SW 1271 (cell line): Measurements from ENCODE around the gene ERC2.

Experiments
- DNase-seq, 2 experiments: peaks; one replicate each; lab custom pipeline; 2025; lab: John Stamatoyannopoulos, UW

Gene ERC2

GRCh38 chr3:55746808-55747413, 721.4 kb downstream of the ERC2 start:
- DNase-seq = no peak

- DNase-seq = no peak
Measured at GRCh38 chr3:55742832-55743136, 725.5 kb downstream of the ERC2 start.

DNA sequence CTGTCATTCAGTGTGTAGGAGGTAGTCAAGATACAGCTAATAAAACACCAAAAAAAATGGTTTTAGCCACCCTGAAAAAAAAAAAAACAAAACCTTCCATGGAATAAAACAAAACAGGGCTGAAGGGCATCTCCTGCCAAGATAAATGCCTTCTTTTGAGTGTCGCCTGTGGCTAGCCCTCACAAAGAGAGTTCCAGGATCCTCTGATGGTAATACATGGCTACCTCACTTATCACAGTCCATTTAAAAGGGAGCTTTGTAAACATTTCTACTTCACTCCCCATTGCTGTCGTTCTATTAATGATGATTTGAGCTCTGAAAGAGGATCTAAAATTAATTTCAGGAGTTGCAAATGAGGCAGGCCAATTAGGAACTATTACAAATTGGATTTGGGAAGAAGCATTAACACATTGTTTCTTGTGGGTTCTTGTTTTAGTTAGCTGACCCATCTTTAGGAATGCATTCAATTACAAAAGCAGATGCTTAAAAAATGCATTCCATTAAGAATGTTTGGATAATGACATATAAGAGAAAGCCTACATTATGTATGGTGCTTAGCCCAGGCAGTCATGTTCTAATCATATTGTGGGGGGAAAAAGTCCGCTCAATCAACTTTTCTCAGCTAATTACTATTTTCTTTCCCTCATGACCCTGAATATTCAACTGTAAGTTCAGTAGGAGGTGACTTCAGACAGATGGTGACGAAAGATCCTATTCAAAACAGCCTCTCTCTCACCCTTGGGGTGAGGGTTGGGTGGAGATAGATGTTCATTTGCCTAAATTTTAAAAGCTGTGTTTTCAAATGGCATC, 726.0 kb downstream of the ERC2 start:
- DNase-seq = no peak

DNA sequence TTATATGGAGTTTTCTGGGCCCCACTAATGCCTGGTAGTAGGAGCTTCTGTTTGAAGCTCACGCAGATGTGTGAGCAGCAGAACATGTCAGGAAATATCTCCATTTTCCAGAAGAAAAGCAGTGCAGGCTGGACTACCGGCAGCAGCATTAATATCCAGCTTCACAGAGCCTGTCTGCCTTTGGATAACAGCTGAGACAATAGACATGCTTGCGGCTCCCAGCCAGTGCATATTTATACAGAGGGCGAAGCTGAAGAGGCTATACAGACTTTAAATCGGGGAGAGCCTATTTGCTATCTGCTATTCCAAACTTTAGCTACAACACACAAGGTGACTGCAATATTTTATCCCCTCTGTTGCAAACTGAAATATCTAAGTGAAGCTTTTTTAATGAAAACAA, 731.1 kb downstream of the ERC2 start:
- no peak for DNase-seq

GRCh38 chr3:55735976-55736375, 732.3 kb downstream of the ERC2 start:
- DNase-seq = no peak

DNA sequence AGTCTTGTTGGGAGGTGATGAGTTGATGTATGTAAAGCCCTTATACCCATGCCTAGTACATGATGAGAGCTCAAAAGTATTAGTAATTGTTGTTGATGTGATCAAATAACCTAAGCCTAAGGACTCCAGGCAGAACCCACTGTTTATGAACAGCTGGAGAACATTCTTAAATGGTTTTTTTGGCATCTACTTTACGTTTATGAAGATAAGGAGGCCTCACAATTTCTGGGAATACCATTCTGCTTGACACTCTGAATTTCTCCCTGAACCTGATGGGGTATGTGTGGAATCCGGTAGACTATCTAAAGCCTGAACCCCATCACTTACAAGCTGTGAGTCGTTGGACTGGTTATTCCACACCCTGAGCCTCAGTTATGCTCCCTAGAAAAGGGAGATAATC, 736.5 kb downstream of the ERC2 start:
- no peak for DNase-seq

DNA sequence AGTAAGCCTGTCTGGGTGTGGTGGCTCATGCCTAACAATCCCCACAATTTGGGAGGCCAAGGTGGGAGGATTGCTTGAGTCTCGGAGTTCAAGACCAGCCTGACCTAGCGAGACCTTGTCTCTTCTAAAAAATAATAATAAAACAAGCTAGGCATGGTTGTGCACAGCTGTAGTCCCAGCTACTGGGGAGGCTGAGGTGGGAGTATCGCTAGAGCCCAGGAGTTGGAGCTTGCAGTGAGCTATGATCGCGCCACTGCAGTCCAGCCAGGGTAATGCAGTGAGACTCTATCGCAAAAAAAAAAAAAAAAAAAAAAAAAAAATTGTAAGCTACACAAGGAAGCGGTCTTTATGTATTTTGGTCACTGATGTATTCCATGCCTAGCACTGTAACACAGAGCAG, 738.7 kb downstream of the ERC2 start:
- DNase-seq = no peak

DNA sequence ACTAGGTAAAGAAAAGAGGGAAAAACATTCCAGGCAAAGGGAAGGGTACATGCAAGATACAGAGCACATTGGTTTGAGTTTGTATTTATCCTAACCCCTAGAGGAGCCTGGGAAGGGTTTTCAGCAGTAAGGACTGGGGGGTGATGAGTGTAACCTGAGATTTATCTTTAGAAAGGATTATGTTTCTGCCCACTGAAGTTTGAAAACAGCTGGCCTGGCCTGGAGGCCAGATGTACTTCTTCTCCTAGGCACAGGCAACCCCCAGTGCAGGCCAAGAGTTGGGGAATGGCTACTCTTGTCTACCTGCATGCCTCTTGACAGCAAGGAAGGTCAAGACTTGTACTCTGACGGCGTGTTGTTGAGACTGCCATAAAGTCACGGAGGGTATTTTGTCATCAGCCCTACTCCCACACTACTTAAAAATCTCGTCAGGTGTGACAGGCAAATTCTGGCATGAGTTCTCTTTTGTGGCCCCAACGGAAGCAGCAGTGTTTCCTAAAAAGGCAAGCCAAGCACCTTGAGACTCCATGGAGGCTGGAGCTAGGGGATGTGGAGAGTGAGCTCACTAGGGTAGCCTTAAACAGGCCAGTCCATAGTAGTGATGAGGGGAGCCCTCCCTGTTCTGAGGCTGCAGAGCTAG, 739.7 kb downstream of the ERC2 start:
- DNase-seq = no peak

DNA sequence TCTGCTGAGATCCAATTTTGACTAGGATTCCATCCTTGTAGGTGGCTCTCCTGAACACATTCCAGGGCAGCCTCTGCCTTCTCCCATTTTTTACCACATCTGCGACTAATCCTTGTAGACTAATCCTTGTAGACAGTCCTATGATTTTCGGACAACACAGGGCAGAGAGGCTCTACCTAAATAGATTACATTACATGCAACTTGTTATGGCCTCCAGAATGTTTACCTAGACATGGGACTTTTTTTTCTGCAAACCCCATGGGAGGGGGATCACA, 741.8 kb downstream of the ERC2 start:
- no peak for DNase-seq

DNA sequence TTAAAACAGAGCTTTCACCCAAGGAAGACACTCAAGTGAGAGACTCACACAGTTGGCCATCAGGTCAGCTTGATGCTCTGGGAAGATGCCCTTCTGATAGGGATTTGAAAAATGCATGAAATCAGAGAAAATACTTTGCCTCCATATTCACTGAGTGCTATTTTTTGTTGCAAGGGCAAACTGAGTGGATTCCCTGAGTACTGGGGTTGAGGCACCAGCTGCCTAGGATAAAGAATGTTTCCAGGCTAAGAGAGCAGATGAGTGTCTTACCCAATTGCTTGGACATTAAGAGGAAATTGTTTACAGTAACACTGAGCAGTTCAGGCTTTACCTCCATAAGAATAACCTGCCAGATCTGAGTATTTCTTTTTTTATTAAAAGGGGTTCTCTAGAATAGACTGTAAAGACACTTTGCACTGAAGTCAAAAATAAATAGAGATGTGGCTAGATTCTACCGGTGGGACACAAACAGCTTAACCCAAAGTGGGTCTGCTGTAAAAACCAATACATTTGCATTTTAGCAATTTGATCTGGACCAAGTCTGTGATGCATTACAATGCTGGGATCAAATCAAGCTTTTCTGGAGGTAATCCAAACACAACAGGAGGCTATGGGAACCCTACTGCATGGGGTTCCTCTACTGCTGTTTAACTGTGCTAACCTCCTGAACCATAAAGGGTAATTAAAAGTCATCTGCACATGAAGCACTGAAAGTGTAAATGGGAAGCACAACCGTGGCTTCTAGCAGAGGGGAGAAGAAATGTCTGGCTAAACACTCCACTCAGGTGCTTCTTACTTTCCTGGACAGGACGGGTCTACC, 742.4 kb downstream of the ERC2 start:
- DNase-seq = no peak

DNA sequence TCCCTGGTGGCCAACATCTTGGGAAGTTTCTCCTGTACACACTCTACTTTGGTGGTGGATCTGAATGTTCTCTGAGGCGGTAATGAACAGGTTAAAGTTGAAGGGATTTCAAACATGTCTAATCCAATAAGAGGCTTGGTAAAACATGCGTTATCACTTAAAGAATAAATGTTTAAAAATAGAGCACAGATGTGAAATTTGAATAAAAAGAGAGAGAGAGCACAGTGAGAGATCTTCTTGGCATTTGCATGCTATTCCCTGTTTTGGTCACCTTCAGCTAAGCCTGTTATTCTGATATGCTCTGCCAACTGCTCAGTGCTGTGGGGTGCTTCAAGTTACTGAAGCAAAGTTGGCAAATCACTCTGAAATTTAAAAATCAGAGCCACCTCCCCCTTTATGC, 743.4 kb downstream of the ERC2 start:
- no peak for DNase-seq

- DNase-seq = no peak
Measured at GRCh38 chr3:55724407-55724784, 743.9 kb downstream of the ERC2 start.

- DNase-seq = no peak
Measured at GRCh38 chr3:55723653-55724406, 744.4 kb downstream of the ERC2 start.

DNA sequence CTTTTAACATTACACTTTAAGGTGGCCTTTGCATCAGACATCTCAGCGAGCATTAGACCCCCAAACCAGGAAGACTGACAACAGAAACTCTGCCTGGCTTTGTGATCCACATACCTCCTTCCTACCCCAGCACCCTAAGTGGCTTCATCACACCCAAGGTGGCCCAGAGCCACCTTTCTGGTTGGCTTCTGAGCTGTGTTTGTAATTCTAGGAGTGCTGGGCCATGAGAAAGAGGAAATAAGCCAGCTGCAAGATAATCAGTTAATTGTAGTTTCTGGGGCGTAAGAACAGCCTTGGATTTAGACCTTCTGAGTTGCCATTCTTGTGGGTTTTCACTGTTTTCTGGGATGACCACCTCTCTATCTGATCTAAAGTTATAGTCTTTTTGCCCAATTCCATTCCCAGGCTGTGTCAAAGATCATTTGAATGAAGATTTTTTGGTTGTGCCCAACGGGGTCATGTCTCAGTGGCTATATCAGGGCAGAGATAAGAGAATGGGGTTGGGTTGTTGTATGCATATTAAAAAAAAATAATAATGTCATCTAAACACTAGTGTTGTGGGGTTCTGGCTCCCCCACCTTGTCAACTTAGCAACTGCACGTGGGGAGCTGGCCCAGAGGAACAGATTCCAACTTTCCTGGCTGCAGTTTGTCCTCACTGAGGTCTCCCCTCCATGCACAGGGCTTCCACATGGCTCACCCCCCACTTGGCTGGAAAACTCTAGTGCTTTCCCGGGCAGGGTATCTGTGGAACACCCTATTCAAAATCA, 746.4 kb downstream of the ERC2 start:
- no peak for DNase-seq

DNA sequence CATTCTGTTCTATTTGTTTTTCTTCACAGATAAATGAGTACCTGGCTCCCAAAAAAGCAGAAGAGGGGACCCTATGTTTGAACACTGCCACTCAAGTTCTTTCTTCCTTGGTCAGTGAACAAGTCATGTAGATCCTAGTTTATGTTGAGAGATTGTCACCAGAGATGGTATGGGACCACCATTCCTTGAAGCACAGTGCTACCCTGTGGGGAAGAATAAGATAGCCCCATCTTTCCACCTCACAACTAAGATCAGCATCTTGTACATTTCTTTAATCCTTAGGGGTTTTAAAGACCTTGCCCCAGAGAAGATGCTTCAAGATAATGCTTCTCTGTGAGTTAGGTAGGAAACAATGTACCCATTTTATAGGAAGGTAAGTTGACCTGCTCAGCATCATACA, 747.7 kb downstream of the ERC2 start:
- no peak for DNase-seq

DNA sequence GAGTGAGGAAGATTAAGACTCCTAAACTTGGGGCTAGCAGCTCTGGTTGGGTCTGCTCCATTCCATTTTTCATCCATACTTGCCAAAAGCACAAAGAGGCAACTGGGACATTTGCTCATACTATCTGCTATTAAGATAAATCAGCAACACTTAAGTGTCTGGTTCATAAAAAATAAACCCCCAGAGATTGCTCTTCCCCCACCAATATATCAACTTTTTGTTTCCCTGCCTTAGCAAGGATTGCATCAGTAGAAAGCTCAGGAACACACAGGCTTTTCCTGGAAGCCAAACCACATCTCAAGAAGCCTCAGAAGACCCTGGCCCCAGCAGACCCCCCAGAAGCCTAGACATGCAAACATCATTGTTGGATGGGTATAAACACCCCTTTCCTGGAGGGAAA, 748.8 kb downstream of the ERC2 start:
- no peak for DNase-seq

DNA sequence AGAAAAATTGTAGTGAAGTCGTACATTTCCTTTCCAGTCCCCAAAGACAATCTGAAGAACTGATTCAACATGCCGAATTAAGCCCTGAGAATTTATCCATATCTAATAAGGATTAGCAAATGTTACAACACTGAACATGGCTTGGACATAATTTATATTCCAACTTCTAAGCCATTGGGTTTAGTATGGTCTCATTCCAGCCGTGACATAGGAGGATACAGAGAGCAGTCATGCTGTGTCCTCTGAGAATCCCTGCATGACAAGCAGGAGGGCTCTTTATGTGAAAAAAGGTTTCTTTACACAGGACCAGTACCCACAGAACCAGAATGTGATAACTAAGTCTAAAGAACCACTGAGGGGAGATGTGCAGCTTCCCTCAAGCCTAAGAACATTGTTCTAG, 749.3 kb downstream of the ERC2 start:
- DNase-seq = no peak

DNA sequence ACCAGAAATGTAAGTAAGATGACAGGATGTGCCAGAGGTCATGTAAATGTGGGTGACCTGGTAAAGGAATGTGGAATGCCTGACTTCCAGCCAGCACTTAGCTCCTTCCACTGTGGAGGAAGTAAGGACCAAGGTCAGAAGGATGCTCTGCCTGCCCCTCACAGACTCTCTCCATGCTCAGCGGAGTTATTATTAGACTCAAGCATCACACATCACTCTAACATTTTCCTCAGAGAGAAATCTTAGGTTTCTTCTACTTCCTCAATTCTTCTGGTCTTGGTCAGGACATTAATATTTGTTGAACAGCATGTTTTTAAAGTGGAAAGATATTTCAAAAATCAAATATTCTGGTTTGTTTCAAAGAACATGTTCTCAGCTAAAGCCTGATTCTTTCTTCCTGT, 749.7 kb downstream of the ERC2 start:
- DNase-seq = no peak

DNA sequence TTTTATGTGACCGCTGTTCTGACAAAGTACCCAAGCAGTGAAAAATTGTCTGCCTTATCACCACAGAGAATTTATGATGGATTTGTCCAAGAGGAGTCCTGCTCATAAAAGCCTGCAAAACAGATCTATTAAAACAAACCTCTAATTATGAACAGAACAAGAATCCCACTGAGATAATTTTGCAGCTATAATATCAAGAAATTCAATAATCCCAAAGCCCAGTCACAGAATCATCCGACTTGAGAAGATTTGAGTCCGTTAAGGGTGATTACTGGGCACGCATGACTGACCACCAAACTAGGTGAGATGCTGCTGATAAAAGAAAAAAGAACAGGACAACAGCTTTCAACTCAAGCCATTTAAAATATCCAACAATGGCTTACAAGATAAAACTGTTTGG, 750.2 kb downstream of the ERC2 start:
- DNase-seq = no peak

DNA sequence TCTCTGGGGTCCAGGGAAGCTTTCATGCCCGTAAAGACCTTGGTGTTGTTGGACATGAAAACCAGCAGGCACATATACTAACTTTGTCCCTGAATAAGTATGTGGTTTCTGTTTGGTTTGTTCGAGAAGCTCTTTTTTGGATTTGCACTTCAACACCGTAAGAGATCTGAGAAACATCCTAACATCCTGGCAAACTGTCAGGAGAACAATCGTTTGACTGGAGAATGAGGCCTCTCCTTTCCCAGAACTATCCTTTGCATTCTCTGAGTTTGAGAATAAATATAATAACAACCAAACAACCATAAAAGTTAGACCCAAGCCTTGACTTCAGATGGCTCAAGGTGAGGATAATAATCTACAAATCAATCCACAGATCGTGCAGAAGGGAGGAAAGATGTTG, 750.8 kb downstream of the ERC2 start:
- DNase-seq = no peak

DNA sequence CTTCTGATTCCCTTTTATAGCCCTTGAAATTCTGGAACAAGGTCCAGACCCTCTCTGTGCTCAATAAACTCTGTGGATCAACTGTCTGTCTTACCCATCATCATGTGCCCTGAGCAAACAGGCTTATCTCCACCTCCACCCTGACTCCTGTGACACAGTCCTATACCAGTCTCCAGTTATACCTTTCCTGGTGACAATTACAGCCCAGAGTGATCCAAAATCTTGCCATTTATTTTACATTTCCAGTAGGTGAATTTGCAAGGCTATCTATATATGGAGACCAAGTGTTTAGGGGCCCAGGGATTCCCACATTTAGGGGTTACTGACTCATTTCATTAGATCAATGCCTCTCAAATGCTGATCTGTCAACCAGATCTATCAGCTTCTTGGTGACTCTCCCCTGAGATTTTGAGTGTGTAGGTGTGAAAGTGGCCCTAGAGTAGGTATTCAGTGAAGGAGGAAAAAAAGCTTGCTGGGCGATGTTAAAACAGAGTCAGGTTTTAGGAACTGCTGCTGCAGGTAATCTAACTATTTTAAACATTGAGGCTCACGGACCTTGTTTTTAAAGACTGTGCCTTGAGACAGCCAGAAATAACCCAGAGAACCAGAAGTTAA, 751.5 kb downstream of the ERC2 start:
- no peak for DNase-seq
